Esophagus muscularis mucosa (tissue), 4 donors: ENCODE results near the gene STUM. TPM values are rescaled to one million over a fixed set of nuclear protein-coding genes. Genes with fewer than 3 reads are reported as not detected.

Experiments used
- DNase-seq: peaks from one replicate; pipeline ENCODE4 v3.0.0-alpha.2; 2017; ENCODE audit errors: extremely low spot score
- H3K27ac ChIP-seq, 4 donors: fragments of 200-600 bp; sonication (generic); replicated peaks in 1 of 4; 1 replicate in 3 of 4; 2 replicates in 1 of 4; pipeline ENCODE4 v1.5.1; 2016 to 2019; ENCODE audit warnings: mild to moderate bottlenecking in 1 of 4
- H3K27me3 ChIP-seq, 4 donors: fragments of 200-600 bp; sonication (generic); one replicate each; pipeline versions ENCODE4 v1.5.1 to v1.6.0; 2016 to 2019
- H3K36me3 ChIP-seq, 4 donors: fragments of 200-600 bp; sonication (generic); one replicate each; pipeline ENCODE4 v1.5.1; 2016 to 2019
- H3K4me1 ChIP-seq, 4 donors: fragments of 200-600 bp; sonication (generic); one replicate each; pipeline ENCODE4 v1.5.1; 2016 to 2019
- H3K4me3 ChIP-seq, 4 donors: fragments of 200-600 bp; sonication (generic); 1 replicate in 2 of 4; 2 replicates in 2 of 4; pipeline ENCODE4 v1.5.1; 2016 to 2019; ENCODE audit warnings: mild to moderate bottlenecking in 4 of 4, moderate library complexity in 1 of 4
- H3K9me3 ChIP-seq, 4 donors: fragments of 200-600 bp; sonication (generic); 1 replicate in 3 of 4; 2 replicates in 1 of 4; pipeline ENCODE4 v1.5.1; 2016 to 2019
- EP300 ChIP-seq: sonication (generic); formaldehyde crosslinking; IDR thresholded peaks from one replicate; pipeline ENCODE4 v1.6.1; 2017; ENCODE audit warnings: antibody characterized with exemption
- POLR2A ChIP-seq: fragments of 450-650 bp; IDR thresholded peaks from one replicate; pipeline ENCODE4 v1.6.1; 2017; ENCODE audit warnings: antibody characterized with exemption, moderate library complexity, mild to moderate bottlenecking, low read depth
- POLR2AphosphoS5 ChIP-seq, 2 donors: sonication (generic); formaldehyde crosslinking; IDR thresholded peaks; one replicate each; pipeline ENCODE4 v1.6.1; 2017; ENCODE audit warnings: antibody characterized with exemption in 2 of 2
- WGBS: methylation state at CpG from one replicate; pipeline ENCODE4 v1.1.5; 2018; 5-methylcytosine and 5-hydroxymethylcytosine counted together
- intact Hi-C: fragments of 100-400 bp; cut with DNase I; formaldehyde crosslinking; loops from one replicate; pipeline ENCODE4 v1.15.1; 2023
- total RNA-seq, 4 donors: library from RNA; depleted of rRNA; stranded (reverse); fragments of >200 nt; gene quantifications; one replicate each; pipeline versions ENCODE4 v1.1.0 to v1.2.1, GENCODE V29; 2016
- TF ChIP-seq, protein P1 (sequence below), 3 experiments: fragments of 200-600 bp in 2 of 3; fragments of 450-650 bp in 1 of 3; sonication (generic) in 2 of 3; IDR thresholded peaks; one replicate each; pipeline ENCODE4 v1.5.1; 2017 to 2019; ENCODE audit warnings: antibody characterized with exemption in 3 of 3, mild to moderate bottlenecking in 2 of 3, moderate library complexity in 1 of 3

The STUM gene
- total RNA-seq, 4 donors from 2014 or later: 3.1 to 7.6 (median 6.3) TPM

DNA sequence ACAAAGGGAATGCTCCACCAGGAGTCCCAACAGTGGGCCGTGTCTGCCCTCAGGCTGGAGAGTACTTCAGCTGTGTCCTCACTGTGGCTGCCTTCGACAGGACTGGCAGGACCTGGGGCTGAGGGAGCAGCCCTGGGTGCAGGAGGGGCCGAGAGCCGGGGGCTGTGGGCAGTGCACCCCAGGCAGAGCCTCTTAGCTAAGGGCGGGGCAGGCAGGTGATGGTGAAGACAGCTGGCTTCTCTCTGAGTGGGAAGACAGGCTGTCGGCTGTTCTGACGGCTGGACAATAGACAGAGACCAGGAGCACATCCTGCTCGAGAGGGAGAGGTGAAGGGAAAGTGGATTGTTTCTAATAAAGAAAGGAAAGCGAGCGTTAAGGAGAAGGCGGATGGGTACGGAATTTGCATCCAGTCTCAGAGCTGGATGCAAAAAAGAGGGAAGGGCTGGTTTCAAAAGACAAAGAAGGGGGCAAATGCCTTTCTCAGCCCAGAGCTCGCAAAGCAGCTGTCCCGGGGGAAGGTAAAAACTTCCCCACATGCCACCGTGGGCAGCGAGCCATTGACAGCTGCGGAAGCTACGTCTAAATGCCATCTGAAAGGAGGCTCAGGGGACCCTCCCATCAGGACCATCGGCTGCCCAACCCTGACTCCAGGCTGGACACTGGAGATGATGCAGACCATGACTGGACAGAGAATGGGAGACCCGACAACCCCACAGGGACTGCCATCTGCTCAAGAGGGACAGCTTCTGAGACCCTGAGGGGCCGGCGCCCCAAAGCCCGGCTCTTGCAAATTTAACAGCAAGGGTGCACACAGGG, 92.0 kb downstream of the STUM start:
- H3K27ac ChIP-seq: peak overlapping the region in 1 of 4 donors; percentile 87
- 67% methylated on average over 21 of the region's 23 CpGs for WGBS
- no peak overlapping the region for H3K4me3 ChIP-seq
- peaks cover 16 to 90% (median 77%) of the 10 kb centered on the region in 4 donors for H3K36me3 ChIP-seq
- TF ChIP-seq POLR2A: no peak
- TF ChIP-seq EP300: no peak
- TF ChIP-seq, protein P1, sequence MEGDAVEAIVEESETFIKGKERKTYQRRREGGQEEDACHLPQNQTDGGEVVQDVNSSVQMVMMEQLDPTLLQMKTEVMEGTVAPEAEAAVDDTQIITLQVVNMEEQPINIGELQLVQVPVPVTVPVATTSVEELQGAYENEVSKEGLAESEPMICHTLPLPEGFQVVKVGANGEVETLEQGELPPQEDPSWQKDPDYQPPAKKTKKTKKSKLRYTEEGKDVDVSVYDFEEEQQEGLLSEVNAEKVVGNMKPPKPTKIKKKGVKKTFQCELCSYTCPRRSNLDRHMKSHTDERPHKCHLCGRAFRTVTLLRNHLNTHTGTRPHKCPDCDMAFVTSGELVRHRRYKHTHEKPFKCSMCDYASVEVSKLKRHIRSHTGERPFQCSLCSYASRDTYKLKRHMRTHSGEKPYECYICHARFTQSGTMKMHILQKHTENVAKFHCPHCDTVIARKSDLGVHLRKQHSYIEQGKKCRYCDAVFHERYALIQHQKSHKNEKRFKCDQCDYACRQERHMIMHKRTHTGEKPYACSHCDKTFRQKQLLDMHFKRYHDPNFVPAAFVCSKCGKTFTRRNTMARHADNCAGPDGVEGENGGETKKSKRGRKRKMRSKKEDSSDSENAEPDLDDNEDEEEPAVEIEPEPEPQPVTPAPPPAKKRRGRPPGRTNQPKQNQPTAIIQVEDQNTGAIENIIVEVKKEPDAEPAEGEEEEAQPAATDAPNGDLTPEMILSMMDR (IDR thresholded peaks at IDR 0.05): no peak
- peak; percentile 72 to 76 for TF ChIP-seq POLR2AphosphoS5 (IDR thresholded peaks at IDR 0.05)
- no peaks in the 10 kb centered on the region for H3K9me3 ChIP-seq
- no peaks in the 10 kb centered on the region for H3K27me3 ChIP-seq
- DNase-seq: no peak
- H3K4me1 ChIP-seq: peaks cover 47 to 99% (median 93%) of the 10 kb centered on the region in 4 donors
- intact Hi-C loops: no loop called here

DNA sequence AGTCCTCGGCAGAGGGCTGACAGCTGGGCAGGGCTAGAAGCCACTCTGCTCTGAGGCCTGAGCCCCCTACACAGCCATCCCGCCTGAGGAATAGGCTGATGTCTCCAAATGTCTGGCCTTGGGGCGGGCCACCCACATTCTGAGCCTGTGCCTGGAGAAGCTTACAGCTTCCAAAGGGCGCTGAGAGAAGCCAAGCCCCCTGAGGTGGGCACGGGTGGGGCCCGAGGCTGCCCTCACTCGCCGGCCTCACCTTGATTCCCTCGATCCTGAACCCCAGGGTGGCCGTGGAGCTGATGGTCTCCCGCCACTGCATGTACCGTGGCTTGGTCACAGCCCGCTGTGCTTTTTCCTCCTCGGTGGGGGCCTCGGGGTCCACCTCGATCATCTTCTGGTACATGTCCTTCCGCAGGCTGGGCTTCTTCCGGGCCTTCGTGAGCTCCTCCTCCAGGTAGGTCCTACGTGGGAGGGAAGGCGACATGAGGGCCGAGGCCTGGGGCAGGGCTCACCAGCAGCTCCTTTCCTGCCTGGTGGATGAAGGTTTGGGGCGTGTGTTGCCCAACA, 93.2 kb downstream of the STUM start:
- no peak for DNase-seq
- no peak for TF ChIP-seq EP300
- TF ChIP-seq POLR2AphosphoS5 (IDR thresholded peaks at IDR 0.05): no peak
- no peak for TF ChIP-seq POLR2A
- TF ChIP-seq, protein P1 (IDR thresholded peaks at IDR 0.05): no peak
- Histone ChIP-seq H3K27me3 (no peaks in the 10 kb centered on the region), H3K9me3 (no peaks in the 10 kb centered on the region), H3K27ac (peak overlapping the region in 1 of 4 donors; percentile 87), H3K36me3 (peaks cover 16 to 88% (median 74%) of the 10 kb centered on the region in 4 donors), H3K4me3 (no peak overlapping the region), H3K4me1 (peaks cover 59 to 99% (median 98%) of the 10 kb centered on the region in 4 donors)
- 86% methylated on average over 18 of the region's 23 CpGs for WGBS
- intact Hi-C loops: no loop called here

DNA sequence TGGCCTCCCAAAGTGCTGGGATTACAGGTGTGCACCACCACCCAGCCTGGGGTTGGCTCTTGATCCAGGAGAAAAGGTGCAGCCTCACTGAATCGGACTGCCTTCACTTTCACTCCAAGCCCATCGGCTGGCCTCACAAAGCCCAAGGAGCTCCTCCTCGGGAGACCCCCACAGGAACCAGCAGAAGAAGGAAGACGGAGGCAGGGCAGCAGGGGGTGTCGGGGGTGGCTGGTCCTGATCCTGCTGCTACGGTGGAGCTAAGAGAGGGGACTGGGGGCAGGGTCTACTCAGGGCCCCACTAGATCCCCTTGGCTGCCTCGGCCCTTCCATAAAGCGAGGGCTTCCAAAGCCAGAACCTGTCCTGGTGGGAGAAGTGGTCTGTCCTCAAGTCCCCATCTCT, 93.9 kb downstream of the STUM start:
- 94% methylated on average over 8 of the region's 8 CpGs for WGBS
- peak overlapping the region in 1 of 4 donors; percentile 87 for H3K27ac ChIP-seq
- TF ChIP-seq, protein P1 (IDR thresholded peaks at IDR 0.05): no peak
- no peak for TF ChIP-seq POLR2AphosphoS5 (IDR thresholded peaks at IDR 0.05)
- peaks cover 19 to 88% (median 75%) of the 10 kb centered on the region in 4 donors for H3K36me3 ChIP-seq
- peaks cover 61 to 99% (median 98%) of the 10 kb centered on the region in 4 donors for H3K4me1 ChIP-seq
- no peaks in the 10 kb centered on the region for H3K9me3 ChIP-seq
- no peak overlapping the region for H3K4me3 ChIP-seq
- H3K27me3 ChIP-seq: no peaks in the 10 kb centered on the region
- no peak for DNase-seq
- intact Hi-C loops: no loop called here

DNA sequence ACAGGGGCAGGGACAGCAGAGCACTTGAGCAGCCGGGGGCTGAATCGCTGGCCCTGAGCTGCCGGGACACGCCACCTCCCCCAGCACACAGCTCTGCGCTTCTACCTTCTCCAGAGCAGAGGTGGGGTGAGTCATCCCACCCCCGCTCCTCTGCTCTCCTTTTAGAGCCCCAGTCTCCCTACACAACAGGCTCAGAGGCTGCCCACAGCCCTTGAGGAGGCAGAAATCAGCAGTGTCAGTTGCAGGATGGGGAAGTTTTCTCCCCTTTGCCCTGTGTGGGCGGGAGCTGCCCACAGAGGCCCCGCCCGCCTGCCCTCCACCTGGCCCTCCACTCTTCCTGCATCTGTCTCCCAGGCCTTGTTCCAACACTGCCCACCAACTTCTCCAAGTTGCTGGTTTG, 94.6 kb downstream of the STUM start:
- no peaks in the 10 kb centered on the region for H3K27me3 ChIP-seq
- 32% methylated on average over 7 of the region's 9 CpGs for WGBS
- DNase-seq: no peak
- intact Hi-C loops: no loop called here
- peak overlapping the region in 1 of 4 donors; percentile 87 for H3K27ac ChIP-seq
- H3K36me3 ChIP-seq: peaks cover 27 to 89% (median 78%) of the 10 kb centered on the region in 4 donors
- peaks cover 56 to 98% (median 96%) of the 10 kb centered on the region in 4 donors for H3K4me1 ChIP-seq
- TF ChIP-seq POLR2AphosphoS5 (IDR thresholded peaks at IDR 0.05): peak; percentile 50 to 61
- no peak for TF ChIP-seq EP300
- no peak overlapping the region for H3K4me3 ChIP-seq
- H3K9me3 ChIP-seq: no peaks in the 10 kb centered on the region
